ENCODE results near the gene MELTF. TPM values are rescaled to one million over a fixed set of nuclear protein-coding genes. Genes with fewer than 3 reads are reported as not detected.

The MELTF gene
- total RNA-seq, 1 donor from 2014 or later: 31.8 TPM

DNA sequence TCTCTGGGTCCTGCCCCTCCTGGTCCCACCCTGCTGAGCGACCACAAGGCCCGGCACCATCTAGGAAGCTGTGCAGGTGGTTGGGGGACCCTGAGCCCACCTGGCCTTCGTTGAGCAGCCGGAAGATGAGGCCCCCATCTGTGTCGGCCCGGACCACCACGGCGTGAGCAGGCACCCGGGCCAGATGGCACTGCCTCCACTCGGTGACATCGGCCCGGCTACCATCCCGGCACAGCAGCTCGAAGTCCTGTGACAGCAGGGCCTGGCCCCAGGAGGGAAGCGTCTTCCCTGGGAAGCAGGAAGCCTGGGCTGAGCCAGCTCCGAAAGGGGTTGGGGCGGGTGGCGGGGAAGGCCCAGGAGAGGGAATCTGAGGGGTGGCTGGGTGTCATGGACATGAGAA, 12.6 kb downstream of the MELTF start:
- no peak for DNase-seq
- Mint-ChIP-seq H3K27me3 (ENCODE audit: unreplicated experiment) (peaks cover 8% of the 10 kb centered on the region), H3K4me1 (ENCODE audit: low read depth, unreplicated experiment) (peaks cover 8% of the 10 kb centered on the region), H3K4me3 (ENCODE audit: unreplicated experiment) (no peak overlapping the region), H3K27ac (ENCODE audit: unreplicated experiment) (no peak overlapping the region), H3K36me3 (ENCODE audit: unreplicated experiment) (no peaks in the 10 kb centered on the region), H3K9me3 (ENCODE audit: unreplicated experiment) (peaks cover 5% of the 10 kb centered on the region)
- TF ChIP-seq, protein P1, sequence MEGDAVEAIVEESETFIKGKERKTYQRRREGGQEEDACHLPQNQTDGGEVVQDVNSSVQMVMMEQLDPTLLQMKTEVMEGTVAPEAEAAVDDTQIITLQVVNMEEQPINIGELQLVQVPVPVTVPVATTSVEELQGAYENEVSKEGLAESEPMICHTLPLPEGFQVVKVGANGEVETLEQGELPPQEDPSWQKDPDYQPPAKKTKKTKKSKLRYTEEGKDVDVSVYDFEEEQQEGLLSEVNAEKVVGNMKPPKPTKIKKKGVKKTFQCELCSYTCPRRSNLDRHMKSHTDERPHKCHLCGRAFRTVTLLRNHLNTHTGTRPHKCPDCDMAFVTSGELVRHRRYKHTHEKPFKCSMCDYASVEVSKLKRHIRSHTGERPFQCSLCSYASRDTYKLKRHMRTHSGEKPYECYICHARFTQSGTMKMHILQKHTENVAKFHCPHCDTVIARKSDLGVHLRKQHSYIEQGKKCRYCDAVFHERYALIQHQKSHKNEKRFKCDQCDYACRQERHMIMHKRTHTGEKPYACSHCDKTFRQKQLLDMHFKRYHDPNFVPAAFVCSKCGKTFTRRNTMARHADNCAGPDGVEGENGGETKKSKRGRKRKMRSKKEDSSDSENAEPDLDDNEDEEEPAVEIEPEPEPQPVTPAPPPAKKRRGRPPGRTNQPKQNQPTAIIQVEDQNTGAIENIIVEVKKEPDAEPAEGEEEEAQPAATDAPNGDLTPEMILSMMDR (IDR thresholded peaks at IDR 0.05; ENCODE audit: partially characterized antibody, unreplicated experiment): no peak

DNA sequence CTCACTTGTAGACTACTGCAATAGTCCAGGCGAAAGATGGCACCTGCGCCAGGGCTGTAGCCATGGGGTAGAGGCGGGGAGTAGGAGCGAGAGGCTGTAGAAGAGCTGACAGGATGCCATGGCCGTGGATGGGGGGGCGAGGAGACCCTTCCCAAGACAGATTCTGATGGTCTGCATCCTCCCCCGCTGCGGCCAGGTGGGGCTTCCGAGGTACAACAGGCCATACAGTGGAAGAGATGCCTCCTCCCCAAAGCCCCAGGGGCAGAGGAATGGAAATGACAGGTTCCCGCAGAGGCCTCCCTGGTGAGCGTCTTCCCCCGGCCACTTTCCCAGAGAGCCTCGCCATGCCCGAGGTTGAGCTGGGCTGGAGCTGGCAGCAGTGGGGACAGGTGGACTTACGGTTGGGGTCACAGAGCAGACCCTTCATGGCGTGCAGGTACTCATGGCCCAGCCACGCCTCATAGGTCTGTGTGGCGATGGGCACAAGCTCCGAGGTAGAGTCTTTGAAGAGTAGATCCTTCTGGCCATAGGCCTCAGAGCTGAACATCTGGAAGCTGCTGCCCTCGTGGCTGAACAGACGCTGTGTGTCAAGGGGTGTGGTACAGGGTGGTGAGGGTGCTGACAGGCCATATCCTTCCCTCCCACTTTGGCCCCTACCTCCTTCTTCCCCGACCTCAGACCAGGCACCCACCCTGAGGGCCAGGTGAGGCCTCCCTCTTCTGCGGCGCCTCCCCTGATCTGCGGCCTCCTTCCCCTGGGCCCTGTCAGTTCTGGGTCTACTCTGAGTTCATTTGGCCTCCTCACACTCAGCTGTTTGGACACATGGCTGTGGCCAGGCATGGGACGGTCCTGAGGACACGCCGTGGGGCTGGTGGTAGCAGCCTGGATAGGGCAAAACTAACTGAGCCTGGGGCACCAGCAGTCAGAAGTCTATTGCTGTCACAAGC, 13.6 kb downstream of the MELTF start:
- Mint-ChIP-seq H3K4me3 (ENCODE audit: unreplicated experiment) (no peak overlapping the region), H3K9me3 (ENCODE audit: unreplicated experiment) (peaks cover 3% of the 10 kb centered on the region), H3K4me1 (ENCODE audit: low read depth, unreplicated experiment) (peaks cover 8% of the 10 kb centered on the region), H3K36me3 (ENCODE audit: unreplicated experiment) (no peaks in the 10 kb centered on the region), H3K27ac (ENCODE audit: unreplicated experiment) (no peak overlapping the region), H3K27me3 (ENCODE audit: unreplicated experiment) (peaks cover 5% of the 10 kb centered on the region)
- no peak for DNase-seq
- TF ChIP-seq, protein P1 (IDR thresholded peaks at IDR 0.05; ENCODE audit: partially characterized antibody, unreplicated experiment): no peak

DNA sequence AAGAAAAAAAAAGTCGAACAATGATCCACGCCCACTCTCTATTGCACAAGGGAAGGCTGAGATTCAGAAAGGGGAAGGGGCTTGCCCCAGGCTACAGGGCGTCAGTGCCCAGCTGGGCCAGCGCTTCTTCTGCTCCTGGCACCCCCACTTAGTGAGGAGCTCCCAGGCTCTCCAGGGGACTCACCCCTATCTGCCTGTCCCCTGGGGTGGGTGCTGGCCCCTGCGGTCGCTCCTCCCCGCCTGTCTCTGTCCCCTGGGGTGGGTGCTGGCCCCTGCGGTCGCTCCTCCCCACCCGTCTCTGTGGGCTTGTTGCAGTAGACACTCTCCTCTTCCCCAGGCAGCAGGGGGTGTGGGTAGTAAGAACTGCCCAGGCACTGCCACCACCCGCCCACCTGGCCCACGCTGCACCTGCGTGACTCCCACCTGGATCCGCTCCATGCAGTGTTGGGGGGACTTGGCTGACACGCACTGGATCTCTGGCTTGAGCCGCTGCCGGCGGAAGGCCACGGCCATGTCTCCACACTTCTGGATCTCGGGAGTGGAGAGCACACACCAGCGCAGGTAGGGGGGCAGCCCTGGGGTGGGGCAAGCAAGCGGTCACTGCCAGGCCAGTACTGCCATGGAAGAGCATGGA, 14.6 kb downstream of the MELTF start:
- H3K36me3 Mint-ChIP-seq (ENCODE audit: unreplicated experiment): no peaks in the 10 kb centered on the region
- TF ChIP-seq, protein P1 (IDR thresholded peaks at IDR 0.05; ENCODE audit: partially characterized antibody, unreplicated experiment): no peak
- peaks cover 8% of the 10 kb centered on the region for H3K4me1 Mint-ChIP-seq (ENCODE audit: low read depth, unreplicated experiment)
- peaks cover 2% of the 10 kb centered on the region for H3K27me3 Mint-ChIP-seq (ENCODE audit: unreplicated experiment)
- H3K4me3 Mint-ChIP-seq (ENCODE audit: unreplicated experiment): no peak overlapping the region
- no peak overlapping the region for H3K27ac Mint-ChIP-seq (ENCODE audit: unreplicated experiment)
- DNase-seq: no peak
- H3K9me3 Mint-ChIP-seq (ENCODE audit: unreplicated experiment): peaks cover 3% of the 10 kb centered on the region

DNA sequence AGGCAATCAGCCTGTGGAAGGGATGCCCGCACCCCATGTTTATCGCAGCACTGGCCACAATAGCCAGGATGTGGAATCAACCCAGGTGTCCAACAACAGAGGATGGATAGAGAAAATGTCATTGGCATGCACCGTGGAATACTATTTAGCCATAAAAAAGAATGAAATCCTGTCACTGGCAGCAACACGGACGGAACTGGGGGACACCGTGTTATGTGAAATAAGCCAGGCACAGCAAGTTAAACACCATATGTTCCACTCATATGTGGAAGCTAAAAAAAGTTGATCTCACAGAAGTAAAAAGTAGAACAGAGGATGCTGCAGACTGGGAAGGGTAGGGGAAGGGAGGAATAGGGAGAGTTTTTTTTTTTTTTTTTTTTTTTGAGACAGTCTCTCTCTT, 15.6 kb downstream of the MELTF start:
- H3K27me3 Mint-ChIP-seq (ENCODE audit: unreplicated experiment): peaks cover 2% of the 10 kb centered on the region
- no peak for DNase-seq
- H3K27ac Mint-ChIP-seq (ENCODE audit: unreplicated experiment): no peak overlapping the region
- TF ChIP-seq, protein P1 (IDR thresholded peaks at IDR 0.05; ENCODE audit: partially characterized antibody, unreplicated experiment): no peak
- peaks cover 3% of the 10 kb centered on the region for H3K9me3 Mint-ChIP-seq (ENCODE audit: unreplicated experiment)
- peaks cover 1% of the 10 kb centered on the region for H3K4me1 Mint-ChIP-seq (ENCODE audit: low read depth, unreplicated experiment)
- no peak overlapping the region for H3K4me3 Mint-ChIP-seq (ENCODE audit: unreplicated experiment)
- H3K36me3 Mint-ChIP-seq (ENCODE audit: unreplicated experiment): no peaks in the 10 kb centered on the region

DNA sequence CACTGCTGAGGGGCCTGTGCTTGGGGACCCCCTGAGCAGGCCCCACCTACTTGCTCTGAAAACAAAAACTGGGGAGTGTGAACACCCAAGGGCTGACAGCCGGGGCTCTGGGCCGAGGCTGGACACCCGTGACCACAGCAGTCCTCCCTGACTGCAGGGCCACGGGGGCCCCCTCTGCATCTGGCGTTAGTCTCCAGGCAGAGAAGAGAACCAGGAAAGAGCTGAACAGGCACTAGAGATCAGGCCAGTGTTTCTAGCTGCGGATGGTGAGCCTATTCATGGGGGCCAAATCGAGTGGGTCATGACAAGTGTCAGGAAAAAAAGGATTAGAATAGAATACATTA, 17.1 kb downstream of the MELTF start:
- TF ChIP-seq, protein P1 (IDR thresholded peaks at IDR 0.05; ENCODE audit: partially characterized antibody, unreplicated experiment): no peak
- no peak for DNase-seq
- H3K4me3 Mint-ChIP-seq (ENCODE audit: unreplicated experiment): no peak overlapping the region
- H3K36me3 Mint-ChIP-seq (ENCODE audit: unreplicated experiment): no peaks in the 10 kb centered on the region
- H3K9me3 Mint-ChIP-seq (ENCODE audit: unreplicated experiment): peaks cover 1% of the 10 kb centered on the region
- peaks cover 4% of the 10 kb centered on the region for H3K27me3 Mint-ChIP-seq (ENCODE audit: unreplicated experiment)
- H3K27ac Mint-ChIP-seq (ENCODE audit: unreplicated experiment): no peak overlapping the region
- peaks cover 1% of the 10 kb centered on the region for H3K4me1 Mint-ChIP-seq (ENCODE audit: low read depth, unreplicated experiment)

Measured in glutamatergic neuron (in vitro differentiated cells).